SK-N-SH treated with all-trans-retinoic acid at 6 μM for 48 hours (cell line): Measurements from ENCODE around the gene THSD4.
"Not testable (repeated sequence)": the region's sequence is repeated elsewhere in the genome, so short reads cannot be mapped to it uniquely, and the experiment has no call there.

Experiments
- ATAC-seq: fragments of 200-7000 bp; cut with Tn5 transposase; 3 replicates; pipeline ENCODE4 v1.9.1; 2020; ENCODE audit warnings: mild to moderate bottlenecking, moderate library complexity
- ARNTL ChIP-seq: fragments of 450-650 bp; formaldehyde crosslinking; IDR thresholded peaks from 2 replicates; pipeline ENCODE4 v1.5.0; 2020; ENCODE audit warnings: low read depth, mild to moderate bottlenecking, moderate library complexity, borderline replicate concordance
- BACH2 ChIP-seq: fragments of 250-450 bp; sonication (Bioruptor Pico); IDR thresholded peaks from 2 replicates; pipeline ENCODE4 v1.9.0; 2021; ENCODE audit warnings: mild to moderate bottlenecking, borderline replicate concordance
- CREB5 ChIP-seq: fragments of 250-450 bp; sonication (Bioruptor Pico); IDR thresholded peaks from 2 replicates; pipeline ENCODE4 v1.5.1; 2020; ENCODE audit warnings: low read depth, mild to moderate bottlenecking, moderate library complexity
- CSDC2 ChIP-seq: fragments of 250-450 bp; sonication (Bioruptor Pico); IDR thresholded peaks from 2 replicates; pipeline ENCODE4 v1.5.0; 2020; ENCODE audit warnings: mild to moderate bottlenecking, moderate library complexity
- CSRNP3 ChIP-seq: fragments of 250-450 bp; sonication (Bioruptor Pico); IDR thresholded peaks from 2 replicates; pipeline ENCODE4 v1.5.1; 2021; ENCODE audit warnings: mild to moderate bottlenecking, moderate library complexity
- ESRRG ChIP-seq: fragments of 250-450 bp; sonication (Bioruptor Pico); IDR thresholded peaks from 2 replicates; pipeline ENCODE4 v1.6.1; 2021; ENCODE audit warnings: mild to moderate bottlenecking
- GLIS3 ChIP-seq: fragments of 250-450 bp; sonication (Bioruptor Pico); IDR thresholded peaks from 2 replicates; pipeline ENCODE4 v1.5.0; 2020; ENCODE audit warnings: mild to moderate bottlenecking, moderate library complexity
- ISL1 ChIP-seq: fragments of 250-450 bp; sonication (Bioruptor Pico); IDR thresholded peaks from 2 replicates; pipeline ENCODE4 v2.1.2; 2022; ENCODE audit warnings: mild to moderate bottlenecking, moderate library complexity
- OSR1 ChIP-seq: fragments of 250-450 bp; sonication (Bioruptor Pico); IDR thresholded peaks from 2 replicates; pipeline ENCODE4 v1.8.0; 2022; ENCODE audit warnings: moderate library complexity, mild to moderate bottlenecking, inconsistent platforms
- PATZ1 ChIP-seq: fragments of 250-450 bp; sonication (Bioruptor Pico); IDR thresholded peaks from 2 replicates; pipeline ENCODE4 v1.8.0; 2020; ENCODE audit warnings: mild to moderate bottlenecking, moderate library complexity, borderline replicate concordance
- POU6F1 ChIP-seq: fragments of 250-450 bp; sonication (Bioruptor Pico); IDR thresholded peaks from 2 replicates; pipeline ENCODE4 v1.8.0; 2021; ENCODE audit warnings: low read depth, mild to moderate bottlenecking, moderate library complexity, borderline replicate concordance
- PPARA ChIP-seq: fragments of 250-450 bp; sonication (Bioruptor Pico); IDR thresholded peaks from 2 replicates; pipeline ENCODE4 v1.5.0; 2020; ENCODE audit warnings: mild to moderate bottlenecking, borderline replicate concordance
- SNAI2 ChIP-seq: fragments of 250-450 bp; sonication (Bioruptor Pico); IDR thresholded peaks from 2 replicates; pipeline ENCODE4 v1.5.0; 2020; ENCODE audit warnings: mild to moderate bottlenecking, moderate library complexity
- TCF4 ChIP-seq: fragments of 250-450 bp; sonication (Bioruptor Pico); IDR thresholded peaks from 2 replicates; pipeline ENCODE4 v1.8.0; 2021; ENCODE audit warnings: mild to moderate bottlenecking, moderate library complexity, borderline replicate concordance
- TOX ChIP-seq: fragments of 250-450 bp; sonication (Bioruptor Pico); IDR thresholded peaks from 2 replicates; pipeline ENCODE4 v1.8.0; 2021; ENCODE audit warnings: mild to moderate bottlenecking, moderate library complexity, borderline replicate concordance
- TSHZ2 ChIP-seq: fragments of 250-450 bp; sonication (Bioruptor Pico); IDR thresholded peaks from 2 replicates; pipeline ENCODE4 v1.5.0; 2020; ENCODE audit warnings: mild to moderate bottlenecking, moderate library complexity
- ZC3H10 ChIP-seq: fragments of 250-450 bp; sonication (Bioruptor Pico); IDR thresholded peaks from 2 replicates; pipeline ENCODE4 v1.5.1; 2021; ENCODE audit warnings: mild to moderate bottlenecking, moderate library complexity
- ZFP3 ChIP-seq: fragments of 250-450 bp; sonication (Bioruptor Pico); IDR thresholded peaks from 2 replicates; pipeline ENCODE4 v1.5.0; 2020; ENCODE audit warnings: mild to moderate bottlenecking, moderate library complexity
- ZFP30 ChIP-seq: fragments of 450-650 bp; formaldehyde crosslinking; IDR thresholded peaks from 2 replicates; pipeline ENCODE4 v1.5.0; 2022; ENCODE audit warnings: mild to moderate bottlenecking, moderate library complexity
- ZNF565 ChIP-seq: fragments of 450-650 bp; formaldehyde crosslinking; conservative IDR thresholded peaks from 2 replicates; pipeline ENCODE4 v1.5.0; 2020; ENCODE audit warnings: low read depth, mild to moderate bottlenecking, moderate library complexity
- ZNF70 ChIP-seq: fragments of 450-650 bp; formaldehyde crosslinking; IDR thresholded peaks from 2 replicates; pipeline ENCODE4 v1.5.0; 2020; ENCODE audit warnings: mild to moderate bottlenecking, moderate library complexity
- ZNF8 ChIP-seq: fragments of 450-650 bp; formaldehyde crosslinking; IDR thresholded peaks from 2 replicates; pipeline ENCODE4 v1.5.0; 2020; ENCODE audit warnings: mild to moderate bottlenecking, moderate library complexity

THSD4 gene

GRCh38 chr15:71261909-71262308 lies 146.6 kb downstream of the THSD4 start:
- ATAC-seq, result peak; percentile 92
- no peak for TF ChIP-seq ARNTL (CRISPR knock-in tag)
- no peak for TF ChIP-seq POU6F1 (CRISPR knock-in tag)
- TF ChIP-seq ZC3H10 (CRISPR knock-in tag), result 0 out of 2 replicates have a peak, but pooled peaks have one; percentile 33
- no peak for TF ChIP-seq SNAI2
- TF ChIP-seq CSDC2 (CRISPR knock-in tag), result no peak
- no peak for TF ChIP-seq PPARA (CRISPR knock-in tag)
- TF ChIP-seq ZFP30, result no peak
- TF ChIP-seq ZFP3 (CRISPR knock-in tag), result no peak
- no peak for TF ChIP-seq GLIS3 (CRISPR knock-in tag)
- no peak for TF ChIP-seq TOX (CRISPR knock-in tag)
- no peak for TF ChIP-seq ZNF8 (CRISPR knock-in tag)
- TF ChIP-seq ZNF565 (CRISPR knock-in tag), result no peak
- TF ChIP-seq TCF4 (CRISPR knock-in tag), result peak; percentile 70
- TF ChIP-seq TSHZ2, result no peak
- TF ChIP-seq CSRNP3 (CRISPR knock-in tag), result no peak
- TF ChIP-seq OSR1 (CRISPR knock-in tag), result no peak
- TF ChIP-seq BACH2 (CRISPR knock-in tag), result no peak
- TF ChIP-seq ISL1 (CRISPR knock-in tag), result peak; percentile 45
- TF ChIP-seq CREB5, result no peak
- TF ChIP-seq, all 23 proteins: peak for 3

GRCh38 chr15:71262599-71262998 lies 147.3 kb downstream of the THSD4 start:
- ATAC-seq, result no peak
- TF ChIP-seq BACH2 (CRISPR knock-in tag), result no peak
- no peak for TF ChIP-seq OSR1 (CRISPR knock-in tag)

- not testable (repeated sequence) for ATAC-seq
Observed at GRCh38 chr15:71265606-71266005, 150.3 kb downstream of the THSD4 start.

- TF ChIP-seq ZC3H10 (CRISPR knock-in tag) (no peak), TSHZ2 (no peak), ARNTL (CRISPR knock-in tag) (no peak), SNAI2 (no peak), ZFP30 (no peak), OSR1 (CRISPR knock-in tag) (no peak), ZNF70 (CRISPR knock-in tag) (no peak), TCF4 (CRISPR knock-in tag) (no peak), ESRRG (CRISPR knock-in tag) (no peak), ZNF565 (CRISPR knock-in tag) (no peak), PPARA (CRISPR knock-in tag) (no peak), CSRNP3 (CRISPR knock-in tag) (no peak), ZNF8 (CRISPR knock-in tag) (no peak), BACH2 (CRISPR knock-in tag) (no peak), TOX (CRISPR knock-in tag) (no peak), PATZ1 (CRISPR knock-in tag) (no peak)
- no peak for ATAC-seq
Observed at GRCh38 chr15:71271327-71271726, 156.1 kb downstream of the THSD4 start.
